Lower leg skin (tissue), 4 donors: ENCODE data around the gene TNS3. TPM values are rescaled to one million over a fixed set of nuclear protein-coding genes. Genes with fewer than 3 reads are reported as not detected.
A peak's percentile ranks its signal among the peaks of the same experiment; 100 is the strongest.

ENCODE experiments used
- DNase-seq, 2 donors: peaks; one replicate each; pipeline ENCODE4 v3.0.0-alpha.2; 2019; ENCODE audit warnings: low spot score in 2 of 2
- H3K4me3 ChIP-seq: fragments of 200-600 bp; sonication (generic); 2 replicates; pipeline ENCODE4 v1.5.1; 2017; ENCODE audit warnings: mild to moderate bottlenecking, low read depth; ENCODE audit not compliant: poor library complexity, severe bottlenecking
- POLR2A ChIP-seq, 2 donors: fragments of 450-650 bp; IDR thresholded peaks; one replicate each; pipeline ENCODE4 v1.6.1; 2016 to 2017; ENCODE audit warnings: antibody characterized with exemption in 2 of 2, mild to moderate bottlenecking in 1 of 2, moderate library complexity in 1 of 2
- WGBS, 2 donors: methylation state at CpG; one replicate each; pipeline ENCODE4 v1.1.5; 2018; 5-methylcytosine and 5-hydroxymethylcytosine counted together
- intact Hi-C: fragments of 100-400 bp; cut with DNase I; formaldehyde crosslinking; loops from one replicate; pipeline ENCODE4 v1.15.0; 2023; ENCODE audit warnings: low total_unique reads
- total RNA-seq, 4 donors: library from RNA; depleted of rRNA; stranded (reverse); fragments of >200 nt; gene quantifications; one replicate each; pipeline ENCODE4 v1.1.0, GENCODE V29; 2016
- TF ChIP-seq, protein P1 (sequence below), 3 donors: fragments of 450-650 bp; IDR thresholded peaks; one replicate each; pipeline ENCODE4 v1.5.1; 2016; ENCODE audit warnings: antibody characterized with exemption in 3 of 3, mild to moderate bottlenecking in 3 of 3, moderate library complexity in 2 of 3

Gene TNS3
- total RNA-seq, 4 donors from 2014 or later: 19.5 to 33.9 (median 25.5) TPM

GRCh38 chr7:47322731-47323130 lies 259.2 kb downstream of the TNS3 start:
- 87 to 94% methylated on average over 11 of the region's 11 CpGs for WGBS, 2 donors
- H3K4me3 ChIP-seq: no peak overlapping the region
- intact Hi-C loops: no loop called here
- peak in 1 of 2 donors; percentile 70 for DNase-seq
- no peak for TF ChIP-seq POLR2A (IDR thresholded peaks at IDR 0.05)
- TF ChIP-seq, protein P1, sequence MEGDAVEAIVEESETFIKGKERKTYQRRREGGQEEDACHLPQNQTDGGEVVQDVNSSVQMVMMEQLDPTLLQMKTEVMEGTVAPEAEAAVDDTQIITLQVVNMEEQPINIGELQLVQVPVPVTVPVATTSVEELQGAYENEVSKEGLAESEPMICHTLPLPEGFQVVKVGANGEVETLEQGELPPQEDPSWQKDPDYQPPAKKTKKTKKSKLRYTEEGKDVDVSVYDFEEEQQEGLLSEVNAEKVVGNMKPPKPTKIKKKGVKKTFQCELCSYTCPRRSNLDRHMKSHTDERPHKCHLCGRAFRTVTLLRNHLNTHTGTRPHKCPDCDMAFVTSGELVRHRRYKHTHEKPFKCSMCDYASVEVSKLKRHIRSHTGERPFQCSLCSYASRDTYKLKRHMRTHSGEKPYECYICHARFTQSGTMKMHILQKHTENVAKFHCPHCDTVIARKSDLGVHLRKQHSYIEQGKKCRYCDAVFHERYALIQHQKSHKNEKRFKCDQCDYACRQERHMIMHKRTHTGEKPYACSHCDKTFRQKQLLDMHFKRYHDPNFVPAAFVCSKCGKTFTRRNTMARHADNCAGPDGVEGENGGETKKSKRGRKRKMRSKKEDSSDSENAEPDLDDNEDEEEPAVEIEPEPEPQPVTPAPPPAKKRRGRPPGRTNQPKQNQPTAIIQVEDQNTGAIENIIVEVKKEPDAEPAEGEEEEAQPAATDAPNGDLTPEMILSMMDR (IDR thresholded peaks at IDR 0.05): no peak

- peak in 1 of 2 donors; percentile 46 for DNase-seq
- WGBS, 2 donors: 87 to 89% methylated on average over 5 of the region's 5 CpGs
- no peak overlapping the region for H3K4me3 ChIP-seq
- intact Hi-C loops: no loop called here
- no peak for TF ChIP-seq POLR2A (IDR thresholded peaks at IDR 0.05)
- TF ChIP-seq, protein P1 (IDR thresholded peaks at IDR 0.05): no peak
Observed at GRCh38 chr7:47320296-47320695, 261.6 kb downstream of the TNS3 start.

DNA sequence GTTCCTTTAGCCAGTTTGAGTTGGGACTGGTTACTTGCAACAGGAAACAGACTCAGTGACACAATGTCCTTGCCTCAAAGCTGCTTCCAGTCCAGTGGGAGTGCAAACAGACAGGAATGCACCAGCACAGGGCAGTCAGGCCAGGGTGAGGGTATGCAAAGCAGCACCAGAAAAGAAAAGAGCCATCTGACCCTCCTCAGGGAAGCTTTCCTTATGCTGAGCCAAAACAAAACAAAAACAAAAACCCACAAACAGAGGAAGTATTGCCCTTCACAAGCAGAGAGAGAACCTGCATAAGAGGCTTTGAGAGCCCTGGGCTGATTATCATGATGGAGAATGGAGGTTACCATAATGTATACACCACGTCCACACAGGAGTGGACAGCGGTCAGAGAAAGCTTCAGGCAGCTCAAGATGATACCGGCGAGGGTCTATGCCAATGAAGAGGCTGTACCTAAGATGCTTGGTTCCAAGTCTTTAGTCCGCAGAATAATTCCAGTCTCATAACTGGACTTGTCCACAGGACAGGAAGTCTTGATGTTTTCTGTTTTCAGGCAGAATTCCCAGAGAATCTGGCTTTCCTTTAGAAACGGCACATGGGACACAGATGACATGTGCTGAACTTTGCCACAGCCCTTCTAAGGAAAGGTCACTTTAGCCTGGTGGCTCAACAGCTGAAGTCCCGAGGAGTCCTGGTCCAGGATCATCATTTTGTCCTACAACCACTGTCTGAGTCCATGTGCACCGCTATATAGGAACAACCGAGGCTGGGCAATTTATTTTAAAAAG lies 263.3 kb downstream of the TNS3 start:
- peak in 1 of 2 donors; percentile 72 for DNase-seq
- intact Hi-C loops: no loop called here
- no peak overlapping the region for H3K4me3 ChIP-seq
- TF ChIP-seq, protein P1 (IDR thresholded peaks at IDR 0.05): no peak
- no peak for TF ChIP-seq POLR2A (IDR thresholded peaks at IDR 0.05)
- WGBS, 2 donors: 74 to 83% methylated on average over 9 of the region's 9 CpGs

DNA sequence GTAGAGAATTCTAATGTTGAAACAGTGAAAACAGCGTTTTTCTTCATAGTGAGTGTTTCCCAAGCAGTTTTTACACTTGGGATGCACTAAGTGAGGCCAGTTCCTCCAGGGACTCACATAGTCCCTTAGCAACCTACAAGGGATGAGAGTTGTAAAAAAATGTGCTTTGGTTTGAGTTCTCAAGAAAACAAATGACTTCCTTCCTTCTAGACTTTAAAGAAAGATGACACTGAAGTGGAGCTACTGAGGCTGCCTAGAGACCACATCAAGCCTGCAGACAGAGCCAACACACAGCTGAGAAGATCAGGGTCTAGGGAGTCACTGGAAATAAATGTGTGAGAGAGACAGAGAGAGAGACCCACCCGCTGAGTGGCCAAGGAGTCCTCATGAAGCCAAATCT lies 264.4 kb downstream of the TNS3 start:
- TF ChIP-seq POLR2A (IDR thresholded peaks at IDR 0.05): no peak
- TF ChIP-seq, protein P1 (IDR thresholded peaks at IDR 0.05): no peak
- intact Hi-C loops: no loop called here
- DNase-seq: peak in 1 of 2 donors; percentile 54
- no peak overlapping the region for H3K4me3 ChIP-seq
- 77 to 80% methylated on average over 2 of the region's 2 CpGs for WGBS, 2 donors

DNA sequence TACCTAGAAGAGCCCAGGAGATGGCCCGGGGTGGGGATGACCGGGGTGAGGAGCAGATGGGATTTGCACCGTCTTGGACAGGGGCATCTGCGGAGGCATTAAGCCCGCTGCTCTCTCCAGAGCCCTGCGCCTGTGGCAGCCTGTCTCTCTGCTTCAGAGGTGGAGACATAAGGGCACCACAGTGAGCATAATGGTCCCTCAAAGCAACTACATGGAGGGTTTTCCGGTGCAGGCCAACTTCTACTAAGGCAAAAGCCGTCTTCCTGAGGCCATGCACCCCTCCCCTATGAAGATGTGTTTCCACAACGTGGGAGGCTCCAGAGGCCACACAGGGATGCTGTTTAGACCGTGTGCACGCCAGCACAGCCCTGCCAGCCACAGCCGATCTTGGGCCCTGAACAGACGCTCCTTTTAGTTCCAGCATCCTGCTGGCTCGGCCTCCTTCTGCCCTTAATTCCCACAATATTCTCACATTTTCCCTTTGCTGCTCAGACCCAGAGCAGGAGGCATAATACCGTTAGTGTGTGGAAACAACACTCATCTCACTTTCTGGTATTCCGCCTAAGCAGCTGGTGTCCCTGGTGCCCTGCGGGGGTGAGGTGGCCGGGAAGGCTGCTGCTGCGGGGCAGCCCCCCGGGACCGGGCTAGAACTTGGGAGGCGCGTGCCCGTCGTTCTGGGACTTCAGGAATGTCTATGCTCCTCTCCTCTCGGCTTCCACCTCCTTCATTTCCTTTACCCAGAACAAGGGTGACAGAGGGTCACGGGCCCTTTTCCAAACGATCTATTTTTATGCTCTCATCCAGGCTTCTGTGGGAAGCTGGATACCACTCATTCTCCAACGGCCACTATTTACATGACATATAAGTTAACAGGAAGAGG lies 266.9 kb downstream of the TNS3 start:
- no peak overlapping the region for H3K4me3 ChIP-seq
- TF ChIP-seq, protein P1 (IDR thresholded peaks at IDR 0.05): no peak
- no peak for TF ChIP-seq POLR2A (IDR thresholded peaks at IDR 0.05)
- DNase-seq: no peak
- 57 to 62% methylated on average over 29 of the region's 29 CpGs for WGBS, 2 donors
- intact Hi-C loops: no loop called here
